Fibroblast of lung (primary cell): ENCODE data around the gene LGALS3BP. TPM values are rescaled to one million over a fixed set of nuclear protein-coding genes. Genes with fewer than 3 reads are reported as not detected.
A peak's percentile ranks its signal among the peaks of the same experiment; 100 is the strongest.

ENCODE experiments used
- DNase-seq, 2 donors: peaks; one replicate each; pipeline versions ENCODE4 v3.0.0 to v3.0.0-alpha.2; 2010; ENCODE audit warnings: low read depth in 2 of 2
- H2AFZ ChIP-seq: 2 replicates; pipeline ENCODE4 v1.5.1; 2012; ENCODE audit warnings: low read length, control low read depth, inconsistent platforms
- H3K27ac ChIP-seq: 2 replicates; pipeline ENCODE4 v1.5.1; 2011; ENCODE audit warnings: low read length, control low read depth; ENCODE audit not compliant: insufficient read depth
- H3K27me3 ChIP-seq: 2 replicates; pipeline ENCODE4 v1.5.1; 2011; ENCODE audit warnings: mild to moderate bottlenecking, low read length; ENCODE audit not compliant: control insufficient read depth, insufficient read depth
- H3K36me3 ChIP-seq: 2 replicates; pipeline ENCODE4 v1.5.1; 2011; ENCODE audit warnings: low read length; ENCODE audit not compliant: control insufficient read depth, insufficient read depth
- H3K4me1 ChIP-seq: 2 replicates; pipeline ENCODE4 v1.5.1; 2011; ENCODE audit warnings: low read length; ENCODE audit not compliant: control insufficient read depth, insufficient read depth; ENCODE audit errors: extremely low read depth
- H3K4me2 ChIP-seq: 2 replicates; pipeline ENCODE4 v1.5.1; 2011; ENCODE audit warnings: low read length, control low read depth; ENCODE audit not compliant: insufficient read depth; ENCODE audit errors: extremely low read depth
- H3K4me3 ChIP-seq, 4 experiments: fragments of 200-600 bp in 1 of 4; sonication (generic) in 1 of 4; replicated peaks in 1 of 4; 2 replicates each; pipeline ENCODE4 v1.5.1; 2011 to 2016; ENCODE audit warnings: low read length in 4 of 4, low read depth in 3 of 4, mild to moderate bottlenecking in 3 of 4, control low read depth in 2 of 4, inconsistent platforms in 1 of 4, mixed read lengths in 1 of 4; ENCODE audit not compliant: insufficient read depth in 1 of 4; ENCODE audit errors: control extremely low read depth in 1 of 4
- H3K79me2 ChIP-seq: 2 replicates; pipeline ENCODE4 v1.5.1; 2012; ENCODE audit warnings: mild to moderate bottlenecking, low read length, inconsistent platforms; ENCODE audit not compliant: control insufficient read depth, insufficient read depth
- H3K9ac ChIP-seq: 2 replicates; pipeline ENCODE4 v1.5.1; 2011; ENCODE audit warnings: mild to moderate bottlenecking, low read length, control low read depth; ENCODE audit not compliant: insufficient read depth
- H3K9me3 ChIP-seq: 2 replicates; pipeline ENCODE4 v1.5.1; 2012; ENCODE audit warnings: low read depth, low read length; ENCODE audit not compliant: control insufficient read depth, insufficient read depth
- H4K20me1 ChIP-seq: 2 replicates; pipeline ENCODE4 v1.5.1; 2011; ENCODE audit warnings: low read length; ENCODE audit not compliant: control insufficient read depth, insufficient read depth; ENCODE audit errors: extremely low read depth
- EZH2 ChIP-seq: IDR thresholded peaks from 2 replicates; pipeline ENCODE4 v1.5.1; 2012; ENCODE audit warnings: low read length, control low read depth, mild to moderate bottlenecking; ENCODE audit errors: missing control alignments
- polyA plus RNA-seq, 2 donors: library from polyadenylated mRNA; depleted of rRNA in 1 of 2; stranded (reverse) in 1 of 2; unstranded in 1 of 2; fragments of >200 nt; gene quantifications; 2 replicates each; pipeline ENCODE4 v1.2.1, GENCODE V29; 2011 to 2012; ENCODE audit warnings: missing spikeins in 1 of 2
- total RNA-seq: library from RNA; depleted of rRNA; stranded (reverse); fragments of >200 nt; gene quantifications from 2 replicates; pipeline ENCODE4 v1.2.1, GENCODE V29; 2014
- TF ChIP-seq, protein P1 (sequence below), 2 donors: IDR thresholded peaks in 1 of 2; conservative IDR thresholded peaks in 1 of 2; 1 replicate in 1 of 2; 2 replicates in 1 of 2; pipeline ENCODE4 v1.5.1; 2011 to 2012; ENCODE audit warnings: low read length in 2 of 2, control low read depth in 1 of 2, inconsistent platforms in 1 of 2, low read depth in 1 of 2, mild to moderate bottlenecking in 1 of 2

Gene LGALS3BP
- total and polyA plus RNA-seq, 2 donors (not counting 1 experiment from before 2014, with no cell fraction given): 128 to 387 TPM

DNA sequence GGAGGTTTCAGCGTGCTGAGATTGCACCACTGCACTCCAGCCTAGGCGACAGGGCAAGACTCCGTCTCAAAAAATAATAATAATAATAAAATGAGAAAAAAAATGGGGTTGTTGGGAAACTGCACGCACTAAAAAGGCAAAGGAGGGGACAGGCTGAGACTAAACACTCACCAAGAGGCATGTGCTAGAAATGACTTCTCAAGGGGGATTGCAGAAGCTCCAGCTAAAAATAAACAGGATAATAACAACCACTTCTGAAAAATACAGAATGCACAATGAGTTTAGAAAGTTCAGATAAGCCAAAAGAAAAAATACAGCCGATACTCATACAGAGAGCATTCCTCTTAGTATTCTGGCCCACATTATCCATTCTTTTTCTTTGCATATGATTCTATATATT is 39.5 kb downstream of the LGALS3BP start:
- no peak for TF ChIP-seq EZH2
- Histone ChIP-seq H3K9ac (no peak overlapping the region), H4K20me1 (no peaks in the 10 kb centered on the region), H3K4me1 (peaks cover 9% of the 10 kb centered on the region), H3K4me2 (no peak overlapping the region), H3K9me3 (no peaks in the 10 kb centered on the region), H3K36me3 (no peaks in the 10 kb centered on the region), H3K4me3 (no peak overlapping the region), H2AFZ (no peak overlapping the region), H3K79me2 (no peaks in the 10 kb centered on the region), H3K27me3 (peaks cover 7% of the 10 kb centered on the region), H3K27ac (no peak overlapping the region)
- no peak for DNase-seq

DNA sequence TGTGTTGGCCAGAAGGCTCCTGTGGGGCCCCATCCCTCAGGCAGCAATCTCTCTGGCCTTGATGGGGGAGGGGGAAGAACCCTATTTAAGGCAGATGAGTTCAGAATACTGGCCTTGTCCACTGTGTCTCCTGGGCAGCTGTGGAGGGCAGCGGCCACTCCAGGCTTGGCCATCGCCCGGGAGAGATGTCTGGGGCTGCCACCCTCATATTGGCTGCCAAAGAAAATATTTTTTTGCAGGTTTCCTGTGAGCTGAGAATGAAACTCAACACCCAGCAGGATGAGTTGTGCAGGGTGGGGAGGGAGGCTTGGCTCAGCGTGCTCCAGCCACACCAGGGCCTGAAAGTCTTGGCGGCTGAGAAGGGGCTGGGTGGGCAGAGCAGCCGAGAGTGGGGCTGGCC is 40.1 kb downstream of the LGALS3BP start:
- Histone ChIP-seq H3K4me3 (no peak overlapping the region), H3K9me3 (no peaks in the 10 kb centered on the region), H3K27me3 (peaks cover 3% of the 10 kb centered on the region), H3K4me2 (no peak overlapping the region), H3K27ac (no peak overlapping the region), H4K20me1 (no peaks in the 10 kb centered on the region), H3K4me1 (peaks cover 15% of the 10 kb centered on the region), H2AFZ (no peak overlapping the region), H3K36me3 (peaks cover 2% of the 10 kb centered on the region), H3K9ac (no peak overlapping the region), H3K79me2 (no peaks in the 10 kb centered on the region)
- DNase-seq: peak in 1 of 2 donors; percentile 63
- TF ChIP-seq EZH2: no peak
- TF ChIP-seq, protein P1, sequence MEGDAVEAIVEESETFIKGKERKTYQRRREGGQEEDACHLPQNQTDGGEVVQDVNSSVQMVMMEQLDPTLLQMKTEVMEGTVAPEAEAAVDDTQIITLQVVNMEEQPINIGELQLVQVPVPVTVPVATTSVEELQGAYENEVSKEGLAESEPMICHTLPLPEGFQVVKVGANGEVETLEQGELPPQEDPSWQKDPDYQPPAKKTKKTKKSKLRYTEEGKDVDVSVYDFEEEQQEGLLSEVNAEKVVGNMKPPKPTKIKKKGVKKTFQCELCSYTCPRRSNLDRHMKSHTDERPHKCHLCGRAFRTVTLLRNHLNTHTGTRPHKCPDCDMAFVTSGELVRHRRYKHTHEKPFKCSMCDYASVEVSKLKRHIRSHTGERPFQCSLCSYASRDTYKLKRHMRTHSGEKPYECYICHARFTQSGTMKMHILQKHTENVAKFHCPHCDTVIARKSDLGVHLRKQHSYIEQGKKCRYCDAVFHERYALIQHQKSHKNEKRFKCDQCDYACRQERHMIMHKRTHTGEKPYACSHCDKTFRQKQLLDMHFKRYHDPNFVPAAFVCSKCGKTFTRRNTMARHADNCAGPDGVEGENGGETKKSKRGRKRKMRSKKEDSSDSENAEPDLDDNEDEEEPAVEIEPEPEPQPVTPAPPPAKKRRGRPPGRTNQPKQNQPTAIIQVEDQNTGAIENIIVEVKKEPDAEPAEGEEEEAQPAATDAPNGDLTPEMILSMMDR (conservative IDR thresholded peaks at IDR 0.05 in 1 of 2, IDR thresholded peaks at IDR 0.05 in 1 of 2; ENCODE audit: low read depth in 1 of 2, low read length in 2 of 2): no peak

DNA sequence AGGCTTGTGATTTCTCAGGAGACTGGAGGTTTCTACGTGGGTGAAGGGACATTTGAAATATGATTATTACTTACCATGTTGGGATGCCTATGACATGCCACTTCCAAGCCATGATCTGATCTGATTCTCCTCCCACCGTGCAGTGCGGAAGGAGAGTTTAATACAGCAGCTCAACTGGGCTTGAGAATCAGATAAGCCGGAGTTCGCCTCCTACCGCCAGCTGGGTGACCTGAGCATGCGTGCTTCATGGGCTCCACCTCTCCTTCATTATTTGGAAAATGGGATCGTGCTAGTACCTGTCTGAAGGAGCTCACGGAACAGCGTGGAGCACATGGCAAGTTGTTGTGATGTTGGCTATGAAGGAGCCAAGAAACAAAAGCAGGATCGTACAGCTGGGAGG is 42.2 kb downstream of the LGALS3BP start:
- Histone ChIP-seq H4K20me1 (no peaks in the 10 kb centered on the region), H3K9me3 (no peaks in the 10 kb centered on the region), H3K79me2 (no peaks in the 10 kb centered on the region), H3K9ac (no peak overlapping the region), H3K4me2 (no peak overlapping the region), H3K4me3 (no peak overlapping the region), H3K4me1 (peaks cover 33% of the 10 kb centered on the region), H3K27ac (no peak overlapping the region), H3K36me3 (peaks cover 2% of the 10 kb centered on the region), H3K27me3 (no peaks in the 10 kb centered on the region), H2AFZ (no peak overlapping the region)
- no peak for TF ChIP-seq EZH2
- TF ChIP-seq, protein P1 (conservative IDR thresholded peaks at IDR 0.05 in 1 of 2, IDR thresholded peaks at IDR 0.05 in 1 of 2; ENCODE audit: low read depth in 1 of 2, low read length in 2 of 2): no peak
- no peak for DNase-seq
